Left renal pelvis (tissue), 4 donors: ENCODE data around the gene ABTB2. TPM values are rescaled to one million over a fixed set of nuclear protein-coding genes. Genes with fewer than 3 reads are reported as not detected.
"Not testable (repeated sequence)": the region's sequence is repeated elsewhere in the genome, so short reads cannot be mapped to it uniquely, and the experiment has no call there.

Experiments
- DNase-seq, 4 donors: peaks; one replicate each; pipeline ENCODE4 v3.0.0-alpha.2; 2013; ENCODE audit warnings: low read depth in 4 of 4, low spot score in 3 of 4
- polyA plus RNA-seq, 4 donors: library from polyadenylated mRNA; unstranded; fragments of 120-200 nt; gene quantifications; one replicate each; pipeline ENCODE4 v1.2.1, GENCODE V29; 2013; ENCODE audit not compliant: insufficient read length in 4 of 4

Gene ABTB2
- polyA plus RNA-seq, 4 donors, result 4.4 to 13.9 (median 7.6) TPM

- DNase-seq, result no peak
Measured at GRCh38 chr11:34222030-34222429, 135.8 kb downstream of the ABTB2 start.

GRCh38 chr11:34219941-34220370 is 137.9 kb downstream of the ABTB2 start:
- no peak for DNase-seq

- DNase-seq, result no peak
Measured at GRCh38 chr11:34219279-34219678, 138.5 kb downstream of the ABTB2 start.

GRCh38 chr11:34218756-34219155 is 139.1 kb downstream of the ABTB2 start:
- DNase-seq, result not testable (repeated sequence)

GRCh38 chr11:34218067-34218466 is 139.7 kb downstream of the ABTB2 start:
- no peak for DNase-seq

GRCh38 chr11:34216706-34217105 is 141.1 kb downstream of the ABTB2 start:
- DNase-seq, result no peak

- no peak for DNase-seq
Measured at GRCh38 chr11:34215806-34216453, 141.9 kb downstream of the ABTB2 start.

GRCh38 chr11:34214961-34215805 is 142.6 kb downstream of the ABTB2 start:
- DNase-seq, result no peak

- no peak for DNase-seq
Measured at GRCh38 chr11:34213366-34213765, 144.4 kb downstream of the ABTB2 start.

- DNase-seq, result no peak
Measured at GRCh38 chr11:34212566-34212965, 145.2 kb downstream of the ABTB2 start.

- DNase-seq, result no peak
Measured at GRCh38 chr11:34209809-34210208, 148.0 kb downstream of the ABTB2 start.

- no peak for DNase-seq
Measured at GRCh38 chr11:34208266-34209135, 149.3 kb downstream of the ABTB2 start.

GRCh38 chr11:34207487-34208180 is 150.2 kb downstream of the ABTB2 start:
- DNase-seq, result no peak

GRCh38 chr11:34206407-34207300 is 151.2 kb downstream of the ABTB2 start:
- peak in 2 of 4 donors; percentile 47 to 63 for DNase-seq

GRCh38 chr11:34205326-34206035 is 152.3 kb downstream of the ABTB2 start:
- no peak for DNase-seq

- DNase-seq, result no peak
Measured at GRCh38 chr11:34204396-34205279, 153.2 kb downstream of the ABTB2 start.

GRCh38 chr11:34203377-34203871 is 154.4 kb downstream of the ABTB2 start:
- DNase-seq, result no peak

- DNase-seq, result no peak
Measured at GRCh38 chr11:34201129-34201528, 156.7 kb downstream of the ABTB2 start.
